HG03432 (cell line): ENCODE results near the gene OR2B6.
"Not testable (repeated sequence)": the region's sequence is repeated elsewhere in the genome, so short reads cannot be mapped to it uniquely, and the experiment has no call there.

Experiments used
- ATAC-seq: cut with Tn5 transposase; IDR thresholded peaks from one replicate; pipeline ENCODE4 v1.9.1; 2021; ENCODE audit warnings: mild to moderate bottlenecking, moderate library complexity; ENCODE audit not compliant: unreplicated experiment

The OR2B6 gene

DNA sequence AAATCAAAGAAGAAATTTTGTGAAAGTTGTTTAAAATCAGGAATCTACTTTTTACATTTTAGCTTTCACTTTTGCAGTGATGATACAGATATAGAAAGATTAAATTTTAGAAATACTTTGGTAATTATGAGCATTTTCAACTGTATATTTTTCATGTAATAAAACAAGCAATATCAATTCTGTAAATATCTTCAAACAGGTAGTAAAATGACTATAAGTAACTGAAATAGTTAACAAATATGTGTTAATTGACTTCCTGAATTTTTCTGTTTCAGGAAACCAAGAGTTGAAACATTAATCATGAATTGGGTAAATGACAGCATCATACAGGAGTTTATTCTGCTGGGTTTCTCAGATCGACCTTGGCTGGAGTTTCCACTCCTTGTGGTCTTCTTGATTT, at the start of gene OR2B6:
Gene OR2B6, plus strand, starts transcription at position 301 of the 400 bp plus-strand sequence. Its CDS starts 0 bp downstream, at position 301.
- ATAC-seq: no peak

DNA sequence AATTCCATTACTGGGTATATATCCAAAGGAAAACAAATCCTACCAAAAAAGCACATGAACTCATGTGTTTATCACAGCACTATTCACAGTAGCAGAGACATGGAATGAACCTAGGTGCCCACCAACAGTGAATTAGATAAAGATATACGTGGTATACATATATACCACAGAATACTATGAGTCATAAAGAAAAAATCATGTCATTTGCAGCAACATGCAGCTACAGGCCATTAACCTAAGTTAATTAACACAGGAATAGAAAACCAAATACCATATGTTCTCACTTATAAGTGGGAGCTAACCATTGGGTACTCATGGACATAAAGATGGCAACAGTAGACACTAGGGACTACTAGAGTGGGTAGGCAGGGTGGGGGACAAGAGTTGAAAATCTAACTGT, 49.0 kb upstream of the OR2B6 start:
- no peak for ATAC-seq

DNA sequence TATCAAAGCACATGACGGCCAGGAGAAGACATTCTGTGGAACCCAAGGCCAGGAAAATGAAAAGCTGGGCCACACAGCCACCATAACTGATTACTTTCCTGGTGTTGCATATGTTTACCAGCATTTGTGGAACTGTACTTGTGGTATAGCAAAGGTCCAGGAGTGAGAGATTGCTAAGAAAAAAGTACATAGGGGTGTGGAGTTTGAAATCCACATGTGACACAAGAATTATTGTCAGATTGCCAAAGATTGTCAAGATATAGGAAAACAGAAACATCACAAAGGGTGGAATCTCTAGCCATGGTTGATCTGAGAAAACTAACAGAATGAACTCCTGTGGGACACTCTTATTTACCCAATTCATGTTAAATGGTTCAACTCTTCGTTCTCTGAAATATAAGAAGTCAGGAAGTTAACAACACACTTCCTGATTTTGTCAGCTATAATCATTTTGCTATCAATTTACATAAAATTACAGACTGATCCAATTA, 45.0 kb upstream of the OR2B6 start, which contains the start of gene OR2B2:
Gene OR2B2, minus strand, starts transcription at position 441 of the 491 bp plus-strand sequence. Its CDS starts 77 bp downstream, at position 364.
- no peak for ATAC-seq

DNA sequence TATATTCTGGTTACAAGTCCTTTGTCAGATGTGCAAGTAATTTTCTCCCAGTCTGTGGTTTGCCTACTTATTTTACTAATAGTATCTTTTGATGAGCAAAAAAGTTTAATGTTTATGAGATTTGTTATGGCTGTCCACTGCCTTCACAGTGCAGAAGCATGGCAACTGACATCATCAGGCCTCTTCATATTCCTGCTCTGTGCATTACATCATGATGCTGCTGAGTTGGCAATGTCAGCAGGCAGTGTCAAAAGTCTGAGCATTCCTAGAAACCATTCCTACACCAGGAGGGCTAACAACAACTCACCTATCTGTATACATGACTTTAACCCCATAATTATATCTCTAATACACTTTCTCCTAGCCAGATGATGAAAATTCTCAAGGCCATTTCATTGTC, 34.1 kb upstream of the OR2B6 start:
- ATAC-seq: no peak

DNA sequence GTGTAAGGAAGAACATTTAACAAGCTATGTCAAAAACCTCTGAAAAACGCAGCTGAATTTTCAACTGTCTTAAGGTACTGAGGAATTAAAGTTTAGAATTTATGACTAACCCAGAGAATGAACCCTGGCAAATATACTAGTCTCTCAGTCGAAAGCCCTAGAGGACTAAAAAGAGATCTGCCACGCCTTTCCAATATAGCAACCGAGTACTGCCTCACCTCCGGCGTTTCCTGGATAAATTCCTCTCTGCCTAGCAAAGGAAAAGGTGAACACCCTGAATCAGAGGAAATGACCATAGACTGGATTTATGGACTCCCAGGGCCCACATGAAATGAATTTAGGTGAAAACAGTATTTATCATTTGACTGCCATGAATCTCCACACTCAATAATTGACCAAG, 32.9 kb upstream of the OR2B6 start:
- ATAC-seq: no peak

DNA sequence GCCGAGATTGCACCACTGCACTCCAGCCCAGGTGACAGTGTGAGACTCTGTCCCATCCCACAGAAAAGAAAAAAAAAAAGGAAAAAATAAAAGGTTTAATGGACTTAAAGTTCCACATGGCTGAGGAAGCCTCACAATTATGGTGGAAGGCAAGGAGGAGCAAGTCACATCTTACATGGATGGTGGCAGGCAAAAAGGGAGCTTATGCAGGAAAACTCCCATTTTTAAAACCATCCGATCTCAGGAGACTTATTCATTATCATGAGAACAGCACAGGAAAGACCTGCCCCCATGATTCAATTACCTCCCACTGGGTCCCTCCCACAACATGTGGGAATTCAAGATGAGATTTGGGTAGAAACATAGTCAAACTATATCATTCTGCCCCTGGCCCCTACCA, 29.0 kb upstream of the OR2B6 start:
- ATAC-seq: not testable (repeated sequence)

DNA sequence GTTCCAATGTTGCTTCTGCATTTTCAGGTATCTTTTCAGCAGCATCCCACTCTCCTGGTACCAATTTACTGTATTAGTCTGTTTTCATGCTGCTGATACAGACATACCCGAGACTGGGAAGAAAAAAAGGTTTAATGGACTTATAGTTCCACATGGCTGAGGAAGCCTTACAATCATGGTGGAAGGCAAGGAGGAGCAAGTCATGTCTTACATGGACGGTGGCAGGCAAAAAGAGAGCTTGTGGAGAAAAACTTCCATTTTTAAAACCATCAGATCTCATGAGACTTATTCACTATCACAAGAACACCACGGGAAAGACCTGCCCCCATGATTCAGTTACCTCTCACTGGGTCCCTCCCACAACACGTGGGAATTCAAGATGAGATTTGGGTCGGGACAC, 27.1 kb upstream of the OR2B6 start:
- not testable (repeated sequence) for ATAC-seq

DNA sequence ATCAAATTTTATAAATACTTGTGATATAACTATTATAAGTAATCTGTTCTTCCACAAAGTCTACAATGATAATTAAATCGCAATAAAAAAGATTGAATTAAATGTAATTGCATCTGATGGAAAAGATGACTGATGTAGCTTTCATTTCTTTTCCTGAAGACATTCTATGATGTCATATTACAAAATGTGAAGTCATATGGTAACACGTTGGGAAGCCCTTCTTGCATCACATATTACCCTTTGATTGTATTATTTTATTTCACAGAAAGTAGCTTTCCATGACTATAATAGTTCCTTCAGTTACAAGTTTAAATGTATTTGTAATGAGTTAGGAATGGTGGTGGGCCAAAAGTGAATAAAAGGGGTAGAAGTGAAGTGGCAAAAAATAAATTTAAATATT, 25.8 kb upstream of the OR2B6 start:
- ATAC-seq: no peak

DNA sequence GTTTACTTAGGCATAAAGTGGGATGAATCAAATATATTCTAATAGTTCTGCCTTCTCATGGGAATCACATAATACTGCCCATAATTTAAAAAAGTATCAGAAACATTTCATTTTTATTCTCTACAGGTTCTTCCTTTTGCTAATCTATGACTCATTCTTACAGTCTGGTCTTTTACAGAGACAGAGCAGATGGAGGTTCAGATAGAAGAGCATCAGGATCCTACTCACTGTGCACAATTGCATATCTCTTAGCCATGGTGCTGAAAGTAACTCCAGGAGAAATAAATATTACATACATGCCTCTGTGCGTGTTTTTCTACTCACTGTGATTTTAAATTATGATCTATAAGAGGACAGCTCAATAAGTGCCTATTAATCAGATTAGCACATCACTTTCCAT, 16.3 kb upstream of the OR2B6 start:
- ATAC-seq: no peak

DNA sequence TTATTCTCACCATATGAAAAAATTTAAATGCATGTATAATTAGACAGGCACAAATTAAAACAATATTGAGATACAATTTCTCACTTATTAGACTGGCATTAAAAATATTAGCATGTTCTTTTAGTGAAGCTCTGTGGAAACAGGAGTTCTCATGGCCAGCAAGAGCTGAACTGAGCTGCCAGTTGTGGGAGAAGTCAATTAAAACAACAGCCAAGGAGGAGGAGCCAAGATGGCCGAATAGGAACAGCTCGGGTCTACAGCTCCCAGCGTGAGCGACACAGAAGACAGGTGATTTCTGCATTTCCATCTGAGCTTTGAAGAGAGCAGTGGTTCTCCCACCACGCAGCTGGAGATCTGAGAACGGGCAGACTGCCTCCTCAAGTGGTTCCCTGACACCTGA, 14.0 kb upstream of the OR2B6 start:
- not testable (repeated sequence) for ATAC-seq

DNA sequence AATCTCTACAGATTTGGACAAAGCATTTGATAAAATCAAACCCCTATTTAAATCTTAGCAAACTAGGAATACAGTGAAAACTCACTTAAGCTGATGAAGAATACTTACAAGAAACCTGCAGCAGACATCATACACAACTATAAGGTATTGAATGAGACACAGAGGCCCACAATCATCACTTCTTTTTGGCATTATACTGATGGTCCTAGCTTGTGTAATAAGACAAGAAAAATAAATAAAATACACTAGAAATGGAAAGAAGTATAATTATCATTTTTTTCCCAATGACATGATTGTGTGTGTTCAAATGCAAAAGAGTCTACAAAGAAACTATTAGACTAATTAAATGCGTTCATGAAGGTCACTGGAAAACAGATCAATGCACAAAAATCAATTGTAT, 8.8 kb upstream of the OR2B6 start:
- ATAC-seq: no peak

DNA sequence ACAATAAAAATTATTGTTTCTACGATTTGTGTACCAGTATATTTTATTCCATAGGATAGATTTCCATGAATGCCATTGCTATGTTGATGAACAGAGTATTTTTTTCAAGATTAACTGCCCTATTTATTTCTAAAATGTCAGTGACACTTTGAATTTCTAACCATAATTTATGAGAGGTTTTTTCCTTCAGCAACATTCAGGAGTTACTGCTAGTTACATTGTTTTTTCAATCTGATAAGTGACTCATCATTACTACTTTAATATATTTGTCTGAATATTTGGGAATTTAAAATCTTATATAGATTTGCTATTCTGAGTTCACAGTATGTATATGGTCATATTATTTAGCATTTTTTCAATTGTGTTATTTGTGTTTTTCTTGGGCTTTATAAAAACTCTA, 6.0 kb upstream of the OR2B6 start:
- no peak for ATAC-seq

DNA sequence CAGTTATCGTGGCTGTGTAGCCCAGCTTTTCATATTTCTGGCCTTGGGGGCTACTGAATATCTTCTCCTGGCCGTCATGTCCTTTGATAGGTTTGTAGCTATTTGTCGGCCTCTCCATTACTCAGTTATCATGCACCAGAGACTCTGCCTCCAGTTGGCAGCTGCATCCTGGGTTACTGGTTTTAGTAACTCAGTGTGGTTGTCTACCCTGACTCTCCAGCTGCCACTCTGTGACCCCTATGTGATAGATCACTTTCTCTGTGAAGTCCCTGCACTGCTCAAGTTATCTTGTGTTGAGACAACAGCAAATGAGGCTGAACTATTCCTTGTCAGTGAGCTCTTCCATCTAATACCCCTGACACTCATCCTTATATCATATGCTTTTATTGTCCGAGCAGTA, 475 bp downstream of the OR2B6 start:
- no peak for ATAC-seq

DNA sequence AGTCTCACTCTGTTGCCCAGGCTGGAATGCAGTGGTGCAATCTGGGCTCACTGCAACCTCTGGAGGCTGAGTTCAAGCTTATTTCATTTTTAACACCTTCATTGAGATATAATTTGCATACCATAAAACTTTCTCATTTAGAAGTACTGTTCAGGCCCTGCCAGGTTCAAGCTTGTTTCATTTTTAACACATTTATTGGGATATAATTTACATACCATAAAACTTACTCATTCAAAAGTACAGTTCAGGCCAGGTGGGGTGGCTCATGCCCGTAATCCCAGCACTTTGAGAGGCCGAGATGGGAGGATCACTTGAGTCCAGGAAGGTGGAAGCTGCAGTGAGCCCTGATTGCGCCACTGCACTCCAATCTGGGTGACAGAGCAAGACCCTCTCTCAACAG, 5.5 kb downstream of the OR2B6 start:
- ATAC-seq: no peak

DNA sequence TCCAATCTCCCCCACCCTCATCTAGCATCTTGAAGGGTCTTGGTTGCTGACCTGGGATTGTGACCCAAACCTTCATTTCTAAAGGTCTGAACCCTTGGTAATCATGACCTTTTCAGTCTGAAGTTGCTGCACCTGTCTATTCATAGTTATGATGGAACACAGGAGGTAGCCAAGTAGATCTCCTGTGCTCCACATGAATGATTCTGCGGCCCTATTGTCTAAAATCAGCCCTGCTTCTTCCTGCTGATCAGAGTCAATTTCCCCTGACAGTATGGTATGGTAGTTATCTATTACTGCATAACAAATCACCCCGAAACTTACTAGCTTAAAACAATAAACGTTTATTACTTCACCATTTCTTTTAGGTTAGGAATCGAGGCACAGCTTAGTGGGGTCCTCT, 9.0 kb downstream of the OR2B6 start:
- ATAC-seq: no peak

DNA sequence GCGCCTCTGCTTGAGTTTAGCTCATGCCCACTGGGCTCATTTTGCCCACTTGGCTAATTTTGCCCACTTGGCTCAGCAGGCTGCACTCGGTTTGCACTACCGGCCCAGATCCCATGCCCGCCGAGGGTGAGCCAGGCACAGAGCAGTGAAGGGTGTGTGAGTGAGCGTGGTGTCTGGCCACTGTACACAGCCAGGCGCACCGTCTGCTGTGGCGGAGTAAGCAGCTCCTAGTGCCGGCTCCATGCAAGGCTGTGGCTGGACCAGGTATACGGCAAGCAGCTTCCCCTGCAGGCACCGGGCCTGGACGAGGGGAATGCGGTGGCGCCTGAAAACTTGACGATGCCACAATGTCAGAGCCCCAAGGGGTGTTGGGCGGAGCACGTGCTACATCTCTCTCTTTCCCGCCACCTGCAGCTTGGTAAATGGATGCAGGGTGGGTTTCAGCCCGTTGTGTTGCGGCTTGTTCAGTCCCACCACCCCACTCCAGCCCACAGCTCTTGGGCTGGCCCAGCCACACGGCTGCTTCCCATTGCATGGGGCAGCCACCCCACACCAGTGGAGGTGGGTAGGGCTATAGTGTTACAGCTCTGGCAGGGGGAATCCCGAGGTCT, 9.9 kb downstream of the OR2B6 start:
- no peak for ATAC-seq

DNA sequence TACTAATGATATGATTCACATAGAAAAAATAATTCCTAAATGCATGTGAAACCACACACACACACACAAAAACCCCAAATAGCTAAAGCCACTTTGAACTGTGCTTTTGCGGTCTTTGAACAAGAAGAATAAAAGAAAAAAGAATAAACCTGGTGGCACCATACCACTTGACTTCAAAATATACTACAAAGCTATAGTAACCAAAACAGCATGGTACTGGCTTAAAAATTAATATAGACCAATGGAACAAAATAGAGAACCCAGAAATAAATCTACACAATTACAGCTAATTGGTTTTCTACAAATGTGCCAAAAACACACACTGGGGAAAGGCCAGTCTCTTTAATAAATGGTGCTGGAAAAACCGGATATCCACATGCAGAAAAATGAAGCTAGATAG, 13.4 kb downstream of the OR2B6 start:
- no peak for ATAC-seq

DNA sequence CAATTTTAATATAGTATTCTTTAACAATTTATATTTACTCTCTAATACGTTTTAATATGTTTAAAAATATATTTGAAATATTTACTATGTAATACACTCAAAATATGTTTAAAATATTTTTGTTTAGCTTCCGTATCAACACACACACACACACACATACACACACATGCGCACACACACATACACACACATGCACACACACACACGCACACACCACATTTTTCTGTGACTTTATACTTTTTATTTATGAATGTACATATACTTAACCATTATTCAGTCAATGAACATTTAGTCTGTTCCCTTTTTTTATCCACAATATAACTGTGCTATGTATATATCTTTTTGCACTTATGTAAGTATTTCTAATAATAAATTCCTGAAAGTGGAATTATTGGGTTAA, 15.7 kb downstream of the OR2B6 start:
- no peak for ATAC-seq

DNA sequence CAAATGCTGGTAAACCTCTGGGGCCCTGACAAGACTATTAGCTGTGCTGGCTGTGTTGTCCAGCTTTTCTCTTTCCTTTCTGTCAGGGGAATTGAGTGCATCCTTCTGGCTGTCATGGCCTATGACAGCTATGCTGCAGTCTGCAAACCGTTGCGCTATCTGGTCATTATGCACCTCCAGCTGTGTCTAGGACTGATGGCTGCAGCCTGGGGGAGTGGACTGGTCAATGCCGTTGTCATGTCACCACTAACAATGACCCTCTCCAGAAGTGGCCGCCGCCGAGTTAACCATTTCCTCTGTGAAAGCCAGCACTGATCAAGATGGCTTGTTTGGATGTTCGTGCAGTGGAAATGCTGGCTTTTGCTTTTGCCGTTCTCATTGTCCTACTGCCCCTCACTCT, 20.3 kb downstream of the OR2B6 start:
- ATAC-seq: no peak

DNA sequence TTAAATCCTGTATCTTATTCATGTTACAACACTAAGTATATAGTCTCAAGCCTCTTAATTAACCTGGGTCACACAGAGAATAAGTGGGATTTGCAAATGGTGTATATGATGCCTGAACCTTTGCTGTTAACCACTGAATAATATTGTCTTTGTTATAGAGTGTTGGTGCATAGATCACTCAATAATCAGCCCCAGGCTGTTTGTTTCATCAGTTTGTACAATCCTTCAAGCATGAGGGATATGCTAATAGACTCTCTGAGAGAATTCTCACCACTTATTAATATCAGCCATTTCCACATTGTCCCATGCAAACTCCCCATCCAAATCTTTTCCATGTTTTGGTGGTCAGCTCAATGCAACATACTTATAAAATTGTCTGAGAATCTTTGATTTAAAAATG, 21.7 kb downstream of the OR2B6 start:
- no peak for ATAC-seq

DNA sequence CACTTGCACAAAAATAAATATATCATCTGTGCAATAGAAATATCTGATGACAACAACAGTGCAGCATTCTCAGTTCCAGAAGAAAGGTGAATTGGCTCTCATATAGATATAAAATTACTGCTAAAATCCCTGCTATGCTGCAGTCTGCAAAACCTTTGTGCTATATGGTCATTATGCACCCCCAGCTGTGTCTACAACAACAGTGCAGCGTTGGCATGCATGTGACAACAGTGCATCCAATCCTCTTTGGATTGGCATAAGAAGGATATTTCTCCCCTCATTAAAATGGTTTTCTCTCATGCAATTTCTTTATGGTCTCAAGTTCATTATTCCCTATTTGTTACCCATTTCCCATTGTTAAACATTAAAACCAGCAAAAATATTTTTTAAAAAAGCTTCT, 23.1 kb downstream of the OR2B6 start:
- ATAC-seq: no peak

DNA sequence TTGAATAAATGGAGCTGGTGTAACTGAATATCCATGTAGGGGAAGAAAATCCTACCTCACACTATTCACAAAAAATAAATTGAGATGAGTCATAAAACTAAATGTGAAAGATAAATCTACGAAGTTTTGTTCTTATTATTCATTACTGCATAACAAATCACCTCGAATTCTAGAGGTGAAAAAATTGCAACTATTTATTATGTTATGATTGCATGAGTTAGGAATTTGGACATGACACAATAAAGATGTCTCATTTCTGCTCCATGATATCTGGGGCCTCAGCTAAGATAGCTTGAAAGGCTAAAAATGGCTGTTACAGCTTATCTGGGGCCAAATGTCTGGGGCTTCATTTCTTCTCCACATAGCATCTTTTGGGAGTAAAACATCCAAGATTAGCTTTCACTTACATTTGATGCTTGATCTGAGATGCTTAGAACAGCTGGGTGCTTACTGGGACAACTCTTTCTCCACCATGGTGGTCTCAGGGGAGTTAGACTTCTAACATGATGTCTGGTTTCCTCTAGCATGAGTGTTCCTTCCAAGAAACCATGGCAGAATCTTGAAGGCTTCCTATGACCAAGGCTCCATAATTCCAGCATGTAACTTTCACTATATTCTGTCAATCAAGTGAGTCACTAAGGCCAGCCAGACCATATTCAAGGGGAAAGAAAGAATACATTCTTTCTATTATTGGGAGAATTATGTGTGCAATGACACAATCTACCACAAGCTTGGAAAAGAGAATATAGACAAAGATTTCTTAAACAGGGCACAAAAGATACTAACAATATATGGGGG, 30.1 kb downstream of the OR2B6 start:
- no peak for ATAC-seq
